GM21447 (cell line): ENCODE data around the gene SPATA6L.

ENCODE experiments used
- ATAC-seq: cut with Tn5 transposase; IDR thresholded peaks from one replicate; pipeline ENCODE4 v1.9.1; 2021; ENCODE audit not compliant: unreplicated experiment

The SPATA6L gene

DNA sequence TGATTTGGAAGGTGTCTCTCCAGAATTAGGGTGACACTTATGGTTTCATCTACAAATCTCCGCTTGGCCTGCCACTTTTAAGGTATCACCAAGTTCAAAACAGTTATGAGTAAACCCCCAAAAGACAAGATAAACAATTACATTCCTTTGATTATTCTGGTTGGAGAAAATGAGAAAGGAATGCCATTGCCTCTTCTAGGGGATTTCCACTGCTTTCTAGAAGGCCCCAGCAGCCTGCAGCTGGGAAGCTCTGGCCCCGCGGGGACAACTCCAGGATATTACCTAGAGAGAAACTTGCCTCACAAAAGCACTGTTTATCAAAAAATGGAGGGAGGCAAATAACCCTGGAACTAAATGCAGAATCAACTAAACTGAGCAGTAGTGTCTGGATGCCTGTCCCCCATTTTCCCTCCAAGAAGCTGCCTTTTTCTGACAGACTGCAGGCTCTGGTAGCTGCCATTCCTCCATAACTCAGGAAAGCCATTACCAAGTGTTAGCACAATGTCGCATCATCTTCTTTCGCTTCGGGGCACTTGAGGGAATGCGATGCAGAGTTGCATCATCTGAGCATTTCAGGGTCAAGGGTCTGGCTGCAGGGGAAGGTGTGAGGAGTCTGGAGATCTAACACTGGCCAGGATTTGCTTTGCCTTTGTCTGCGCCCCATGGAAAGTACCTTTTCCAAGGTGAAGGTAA, 75.7 kb downstream of the SPATA6L start:
- ATAC-seq, result no peak

DNA sequence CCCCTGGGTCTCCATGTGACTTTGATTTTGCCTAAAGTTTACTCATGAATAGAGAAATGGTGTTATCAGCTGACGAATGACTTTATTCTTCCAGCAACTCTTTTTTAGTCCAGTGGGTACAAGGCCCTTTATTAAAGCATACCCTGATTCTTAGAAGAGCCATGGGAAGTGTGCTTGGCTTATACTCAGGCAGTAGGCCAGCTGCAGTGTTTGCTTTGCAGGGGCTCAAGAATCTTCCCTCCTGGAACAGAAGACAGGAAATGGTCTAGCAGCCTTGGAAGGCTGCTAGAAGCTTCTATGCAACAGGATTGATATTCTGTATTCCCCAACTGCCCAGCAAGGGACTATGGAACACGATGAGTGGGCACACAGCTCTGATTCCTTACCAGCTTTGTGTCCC, 77.6 kb downstream of the SPATA6L start:
- ATAC-seq, result no peak

DNA sequence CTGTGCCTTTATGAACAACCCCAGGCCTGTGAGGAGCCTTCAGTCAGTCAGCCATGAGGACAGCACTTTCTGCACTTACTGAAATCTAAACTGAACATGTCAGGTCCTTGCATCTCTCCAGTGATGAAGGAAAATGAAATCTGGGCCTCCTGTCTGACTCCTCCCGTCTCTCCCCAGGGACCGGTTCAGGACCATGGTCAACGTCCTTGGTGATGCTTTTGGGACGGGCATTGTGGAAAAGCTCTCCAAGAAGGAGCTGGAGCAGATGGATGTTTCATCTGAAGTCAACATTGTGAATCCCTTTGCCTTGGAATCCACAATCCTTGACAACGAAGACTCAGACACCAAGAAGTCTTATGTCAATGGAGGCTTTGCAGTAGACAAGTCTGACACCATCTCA, 81.1 kb downstream of the SPATA6L start:
- ATAC-seq, result no peak

GRCh38 chr9:4584636-4585035, 81.6 kb downstream of the SPATA6L start:
- ATAC-seq, result no peak

DNA sequence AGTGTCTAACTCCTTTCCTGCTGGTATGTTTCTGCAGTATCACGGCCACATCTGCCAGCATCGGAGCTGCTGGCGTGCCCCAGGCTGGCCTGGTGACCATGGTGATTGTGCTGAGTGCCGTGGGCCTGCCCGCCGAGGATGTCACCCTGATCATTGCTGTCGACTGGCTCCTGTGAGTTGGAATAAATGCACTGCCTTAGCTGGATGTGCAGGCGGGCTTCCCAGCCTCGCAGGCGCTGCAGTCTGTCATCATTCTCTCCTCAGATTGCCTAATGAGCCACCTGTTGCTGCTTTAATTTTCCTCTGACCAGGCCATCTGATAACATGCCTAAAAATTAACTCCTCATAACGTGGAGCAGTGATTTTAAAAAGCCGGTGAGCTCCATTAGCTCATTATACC, 83.3 kb downstream of the SPATA6L start:
- ATAC-seq, result no peak

- no peak for ATAC-seq
Measured at GRCh38 chr9:4581861-4582565, 84.3 kb downstream of the SPATA6L start.

DNA sequence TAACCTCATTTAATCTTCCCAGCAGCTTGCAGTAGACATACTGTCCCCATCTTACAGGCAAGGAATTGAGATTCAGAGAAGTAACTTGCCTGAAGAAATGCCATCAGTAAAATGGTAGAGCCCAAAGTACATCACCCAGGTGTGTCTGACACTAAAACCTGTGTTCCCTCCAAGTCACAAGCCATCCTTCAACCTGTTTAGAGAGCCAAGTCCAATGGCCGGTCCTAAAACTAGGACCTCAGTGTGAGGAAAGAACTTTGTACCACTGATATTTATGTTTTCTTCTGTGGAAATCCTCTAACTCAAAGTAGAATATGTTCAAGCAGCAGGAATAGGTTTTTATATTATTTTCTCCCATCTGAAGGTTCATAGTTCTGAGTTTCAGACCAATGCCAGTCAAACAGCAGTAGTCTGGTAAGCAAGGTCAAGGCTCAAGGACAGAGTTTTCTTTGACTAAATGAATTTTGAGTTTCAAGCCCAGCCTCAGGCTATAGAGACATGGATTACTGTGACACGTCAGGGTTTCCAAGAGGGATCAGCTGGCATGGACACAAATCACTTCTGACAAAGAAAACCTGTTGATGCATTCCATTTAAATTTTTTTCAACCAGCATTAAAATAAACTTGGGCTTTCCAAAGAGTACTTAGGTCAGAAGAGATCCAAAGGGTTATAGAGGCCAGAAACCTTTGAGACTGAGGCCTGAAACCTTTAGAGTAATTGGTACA, 85.1 kb downstream of the SPATA6L start:
- no peak for ATAC-seq

- no peak for ATAC-seq
Measured at GRCh38 chr9:4579001-4579400, 87.3 kb downstream of the SPATA6L start.

DNA sequence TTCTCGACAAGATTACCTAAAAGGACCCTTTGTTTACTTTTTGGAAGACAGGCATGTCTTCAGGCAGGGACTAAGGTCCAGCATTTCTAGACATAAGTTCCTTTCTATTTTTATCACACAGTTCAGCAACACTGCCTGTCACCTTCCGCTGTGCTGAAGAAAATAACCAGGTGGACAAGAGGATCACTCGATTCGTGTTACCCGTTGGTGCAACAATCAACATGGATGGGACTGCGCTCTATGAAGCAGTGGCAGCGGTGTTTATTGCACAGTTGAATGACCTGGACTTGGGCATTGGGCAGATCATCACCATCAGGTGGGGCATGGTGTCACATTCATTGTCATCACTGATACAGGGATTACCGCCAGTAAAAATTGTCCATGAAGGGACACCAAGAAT, 89.8 kb downstream of the SPATA6L start:
- ATAC-seq, result no peak

- ATAC-seq, result no peak
Measured at GRCh38 chr9:4575997-4576396, 90.3 kb downstream of the SPATA6L start.

DNA sequence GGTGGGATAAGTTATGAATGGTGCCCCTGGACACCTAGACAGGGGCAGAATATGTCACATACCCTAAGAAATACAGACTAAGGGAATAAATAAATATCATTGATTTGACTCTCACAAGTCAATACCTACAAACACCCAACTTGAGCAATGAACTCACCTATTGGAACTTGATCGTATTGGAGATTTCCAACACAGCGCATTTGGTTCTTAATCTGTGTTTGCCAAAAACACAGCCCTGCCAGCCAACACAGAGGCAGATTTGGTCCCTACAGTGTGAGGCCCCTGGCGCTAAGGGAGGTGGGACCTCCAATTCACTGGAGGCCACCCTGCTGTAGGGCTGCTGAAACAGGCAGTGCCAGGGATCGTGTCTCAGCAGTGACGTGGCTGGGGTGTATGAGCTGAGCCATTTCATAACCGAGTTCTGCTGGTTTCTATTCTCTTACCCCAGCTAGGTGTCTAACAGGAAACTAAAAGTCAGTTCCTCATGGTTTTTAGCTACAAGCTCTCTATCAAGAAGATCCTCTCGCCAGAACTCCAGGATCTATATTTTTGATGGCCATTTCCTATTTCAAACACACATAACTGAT, 91.5 kb downstream of the SPATA6L start:
- no peak for ATAC-seq

DNA sequence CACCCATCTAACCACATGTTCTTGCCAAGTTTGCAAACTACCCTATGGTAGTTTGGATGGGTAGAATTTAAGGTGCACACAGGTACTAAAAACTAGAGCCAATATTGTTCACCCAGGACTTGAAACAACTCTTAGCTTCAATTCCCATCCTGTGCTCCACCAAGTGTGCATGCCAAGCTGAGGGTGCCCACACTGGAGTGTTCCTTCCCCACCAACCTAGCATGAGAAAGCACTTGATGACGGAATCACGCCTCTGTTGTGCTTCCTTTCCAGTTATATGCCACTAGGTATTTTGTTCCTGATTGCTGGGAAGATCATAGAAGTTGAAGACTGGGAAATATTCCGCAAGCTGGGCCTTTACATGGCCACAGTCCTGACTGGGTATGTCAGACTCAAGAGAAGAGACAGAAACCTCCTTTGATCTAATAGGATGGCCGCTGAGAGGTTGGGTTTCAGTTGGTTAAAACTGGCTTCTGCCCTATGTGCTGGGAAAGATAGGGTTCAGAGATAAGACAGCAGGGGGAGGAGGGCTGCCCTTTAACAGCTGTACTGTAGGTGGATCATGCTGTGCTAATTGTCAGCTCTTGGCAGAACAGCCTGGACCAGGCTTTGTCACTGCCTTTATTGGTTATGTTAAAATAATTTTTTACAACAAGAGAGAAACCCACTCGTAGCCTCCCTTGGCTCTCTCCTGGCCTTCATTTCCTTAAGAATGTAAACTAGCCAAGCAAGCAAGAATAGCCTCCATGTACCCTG, 92.5 kb downstream of the SPATA6L start:
- ATAC-seq, result no peak

DNA sequence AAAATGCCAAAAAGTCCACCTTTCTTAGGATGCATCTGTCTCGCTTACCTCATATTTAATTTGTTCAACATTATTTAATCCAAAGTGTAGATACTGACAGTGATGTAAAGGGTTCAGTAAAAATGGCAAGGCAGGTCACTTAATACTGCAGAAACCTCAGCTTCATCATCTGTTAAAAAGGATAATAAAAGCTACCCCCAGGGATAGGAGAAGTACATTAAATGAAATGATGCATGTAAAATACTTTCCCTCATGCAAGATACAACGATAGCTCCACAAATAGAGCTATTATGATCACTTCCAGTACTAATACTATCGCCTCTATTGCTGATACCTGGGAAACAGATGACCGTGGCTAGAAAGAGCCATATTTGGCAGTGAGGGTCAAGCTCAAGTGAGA, 93.1 kb downstream of the SPATA6L start:
- ATAC-seq, result no peak

DNA sequence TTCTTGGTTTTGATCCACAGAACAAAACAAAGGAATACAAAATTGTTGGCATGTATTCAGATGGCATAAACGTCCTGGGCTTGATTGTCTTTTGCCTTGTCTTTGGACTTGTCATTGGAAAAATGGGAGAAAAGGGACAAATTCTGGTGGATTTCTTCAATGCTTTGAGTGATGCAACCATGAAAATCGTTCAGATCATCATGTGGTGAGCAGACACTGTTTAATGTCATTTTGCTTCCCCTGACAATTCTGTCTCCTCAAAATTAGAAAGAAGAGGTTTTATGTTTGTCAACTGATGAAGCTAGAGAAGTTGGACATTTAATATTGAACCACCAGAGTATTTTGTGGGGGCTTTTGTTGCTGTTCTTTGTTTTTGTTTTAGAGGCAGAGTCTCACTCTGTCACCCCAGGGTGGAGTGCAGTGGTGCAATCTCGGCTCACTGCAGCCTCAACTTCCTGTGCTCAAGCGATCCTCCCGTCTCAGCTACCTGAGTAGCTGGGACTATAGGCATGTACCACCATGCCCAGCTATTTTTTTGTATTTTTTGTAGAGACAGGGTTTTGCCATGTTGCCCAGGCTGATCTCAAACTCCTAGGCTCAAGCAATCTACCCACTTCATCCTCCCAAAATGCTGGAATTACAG, 94.0 kb downstream of the SPATA6L start:
- ATAC-seq, result no peak

DNA sequence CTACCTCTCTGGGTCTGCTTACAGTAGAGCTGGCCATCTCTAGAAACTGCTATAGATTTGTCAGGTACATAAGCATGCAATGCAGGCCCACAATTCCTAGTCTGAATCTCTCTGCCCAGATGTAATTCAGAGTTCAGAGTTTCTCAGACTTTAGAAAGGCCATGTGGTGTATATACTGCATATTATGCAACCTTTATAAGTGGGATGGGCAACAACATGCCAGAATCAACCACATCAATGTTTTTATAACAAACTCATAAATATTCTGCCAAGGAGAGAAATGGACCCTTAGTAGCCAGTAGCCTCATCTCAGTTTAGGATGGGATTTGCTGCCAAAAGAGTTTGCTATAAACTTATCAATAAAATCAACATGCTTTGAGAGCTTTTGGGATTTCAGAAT, 97.2 kb downstream of the SPATA6L start:
- ATAC-seq, result no peak

- ATAC-seq, result no peak
Measured at GRCh38 chr9:4567601-4568000, 98.7 kb downstream of the SPATA6L start.

GRCh38 chr9:4566806-4567205, 99.5 kb downstream of the SPATA6L start:
- ATAC-seq, result no peak

DNA sequence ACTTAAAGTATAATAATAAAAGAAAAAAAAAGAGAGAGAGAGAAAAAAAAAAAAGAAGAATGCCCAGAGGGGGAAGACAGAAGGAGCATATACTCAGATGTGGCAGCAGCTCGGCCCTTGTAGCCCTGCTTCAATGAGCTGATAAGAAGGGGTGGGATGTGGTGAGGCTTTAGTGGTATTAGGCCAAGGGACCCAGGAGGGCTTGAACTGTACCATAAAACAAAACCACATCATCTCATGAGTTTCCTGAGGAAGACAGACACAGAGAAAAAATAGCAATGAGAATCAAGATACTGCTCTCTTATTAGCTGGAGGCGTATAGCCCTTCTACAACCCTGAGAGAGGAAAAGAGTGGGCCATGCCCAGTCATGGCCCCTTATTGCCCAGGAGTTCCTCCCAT, 103.2 kb downstream of the SPATA6L start:
- no peak for ATAC-seq

DNA sequence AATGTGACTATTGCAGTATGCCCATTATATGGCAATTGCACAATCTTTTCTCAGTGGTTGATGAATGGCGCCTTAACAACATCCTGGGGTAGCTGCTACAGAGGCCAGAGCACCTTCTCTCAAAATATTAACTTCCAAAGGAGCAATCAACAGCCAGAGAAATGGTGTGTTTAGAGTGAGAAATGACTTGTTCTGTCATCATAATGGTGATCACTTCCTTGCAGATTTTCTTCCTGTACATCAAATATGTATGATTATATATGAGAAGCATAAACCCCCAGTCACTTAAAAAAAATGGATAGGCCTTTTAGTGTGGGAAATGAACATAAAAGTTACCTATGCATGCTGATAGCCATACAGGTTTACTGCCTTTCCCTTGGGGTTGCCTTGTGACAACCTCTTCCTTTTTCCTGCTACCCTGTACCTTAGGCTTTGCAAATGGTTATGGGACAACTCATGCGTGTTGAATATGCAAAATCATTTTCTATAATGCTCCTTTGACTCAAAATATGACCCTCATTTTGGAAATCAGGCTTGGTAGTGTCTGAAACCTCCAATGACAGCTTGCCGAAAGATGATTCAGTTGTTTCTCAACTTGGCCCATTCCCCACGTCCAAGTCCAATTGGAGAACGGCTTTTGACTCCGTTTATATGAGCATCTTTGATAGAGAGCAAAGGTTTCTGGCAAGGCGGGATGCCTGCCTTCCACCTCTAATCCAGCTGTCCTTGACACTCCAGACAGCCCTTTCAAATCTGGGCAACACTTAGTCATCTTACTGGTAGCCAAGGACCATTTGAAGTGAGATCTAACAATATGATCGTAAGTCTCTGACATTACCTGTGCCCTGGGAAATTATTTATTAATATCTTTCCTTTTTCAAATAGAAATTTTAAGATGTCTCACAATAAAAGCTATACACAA, 106.8 kb downstream of the SPATA6L start:
- ATAC-seq, result peak; percentile 80
